Liver (tissue), 9 donors: ENCODE measurements around the gene SMIM26. TPM values are rescaled to one million over a fixed set of nuclear protein-coding genes. Genes with fewer than 3 reads are reported as not detected.
A peak's percentile ranks its signal among the peaks of the same experiment; 100 is the strongest.

Experiments
- DNase-seq: peaks from one replicate; pipeline ENCODE4 v3.0.0-alpha.2; 2017; ENCODE audit warnings: low spot score
- H3K27ac ChIP-seq, 2 donors: one replicate each; pipeline ENCODE4 v1.7.0; 2013; ENCODE audit warnings: inconsistent platforms in 2 of 2, low read length in 2 of 2, control low read depth in 1 of 2, low read depth in 1 of 2, mild to moderate bottlenecking in 1 of 2
- H3K27me3 ChIP-seq, 4 donors: one replicate each; pipeline versions ENCODE4 v1.6.1 to v1.7.0; 2013; ENCODE audit warnings: low read length in 3 of 4, inconsistent platforms in 1 of 4, mild to moderate bottlenecking in 1 of 4, moderate library complexity in 1 of 4; ENCODE audit not compliant: control insufficient read depth in 4 of 4, insufficient read depth in 4 of 4
- H3K36me3 ChIP-seq, 4 donors: one replicate each; pipeline versions ENCODE4 v1.6.1 to v1.7.0; 2013; ENCODE audit warnings: low read length in 3 of 4, mild to moderate bottlenecking in 3 of 4, low read depth in 1 of 4, moderate library complexity in 1 of 4; ENCODE audit not compliant: control insufficient read depth in 4 of 4, insufficient read depth in 3 of 4
- H3K4me1 ChIP-seq, 4 donors: one replicate each; pipeline versions ENCODE4 v1.6.1 to v1.7.0; 2013; ENCODE audit warnings: low read length in 3 of 4, mild to moderate bottlenecking in 3 of 4, moderate library complexity in 1 of 4; ENCODE audit not compliant: control insufficient read depth in 4 of 4, insufficient read depth in 4 of 4
- H3K4me3 ChIP-seq, 3 donors: one replicate each; pipeline versions ENCODE4 v1.6.1 to v1.7.0; 2013; ENCODE audit warnings: low read length in 3 of 3, control low read depth in 1 of 3, low read depth in 1 of 3, mild to moderate bottlenecking in 1 of 3
- H3K9ac ChIP-seq, 2 donors: one replicate each; pipeline ENCODE4 v1.7.0; 2013; ENCODE audit warnings: low read length in 2 of 2, mild to moderate bottlenecking in 2 of 2, moderate library complexity in 2 of 2, control low read depth in 1 of 2, low read depth in 1 of 2
- H3K9me3 ChIP-seq, 4 donors: one replicate each; pipeline versions ENCODE4 v1.6.1 to v1.7.0; 2013; ENCODE audit warnings: low read length in 3 of 4; ENCODE audit not compliant: control insufficient read depth in 4 of 4
- FOXA2 ChIP-seq: IDR thresholded peaks from 2 replicates; pipeline ENCODE4 v1.6.1; 2016; ENCODE audit warnings: antibody characterized with exemption
- HNF4G ChIP-seq: IDR thresholded peaks from 2 replicates; pipeline ENCODE4 v1.6.1; 2016; ENCODE audit warnings: antibody characterized with exemption
- JUND ChIP-seq, 2 donors: IDR thresholded peaks; 2 replicates each; pipeline ENCODE4 v1.6.1; 2016; ENCODE audit warnings: antibody characterized with exemption in 2 of 2
- NR2F2 ChIP-seq: IDR thresholded peaks from 2 replicates; pipeline ENCODE4 v1.6.1; 2016; ENCODE audit warnings: antibody characterized with exemption
- RAD21 ChIP-seq, 2 donors: IDR thresholded peaks; 2 replicates each; pipeline ENCODE4 v1.6.1; 2016; ENCODE audit warnings: antibody characterized with exemption in 2 of 2, mild to moderate bottlenecking in 2 of 2
- SP1 ChIP-seq: IDR thresholded peaks from 2 replicates; pipeline ENCODE4 v1.6.1; 2018; ENCODE audit warnings: antibody characterized with exemption, mild to moderate bottlenecking
- TAF1 ChIP-seq: conservative IDR thresholded peaks from 2 replicates; pipeline ENCODE4 v1.6.1; 2016; ENCODE audit warnings: antibody characterized with exemption, mild to moderate bottlenecking
- WGBS: extraction: QIAGEN DNeasy Blood & Tissue Kit; methylation state at CpG from one replicate; pipeline ENCODE4 v1.1.7; 2013; 5-methylcytosine and 5-hydroxymethylcytosine counted together
- polyA plus RNA-seq, 2 donors: library from polyadenylated mRNA; stranded (reverse) in 1 of 2; unstranded in 1 of 2; fragments of 200-250 nt in 1 of 2; fragments of >200 nt in 1 of 2; fragmentation: Nextera tagmentation in 1 of 2; extraction: Ambion mirVana in 1 of 2; gene quantifications; one replicate each; pipeline versions ENCODE4 v1.2.1 to v1.2.3, GENCODE V29; 2013 to 2015
- total RNA-seq, 2 donors: library from RNA; depleted of rRNA; stranded (reverse); fragments of >200 nt; gene quantifications; one replicate each; pipeline ENCODE4 v1.2.3, GENCODE V29; 2014
- TF ChIP-seq, protein P1 (sequence below): fragments of 150-350 bp; IDR thresholded peaks from 2 replicates; pipeline ENCODE4 v1.5.1; 2017; ENCODE audit warnings: improper control_type of control experiment, low read depth, low read length; ENCODE audit not compliant: missing input control
- TF ChIP-seq, protein P2 (sequence below): IDR thresholded peaks from 2 replicates; pipeline ENCODE4 v1.6.1; 2016; ENCODE audit warnings: antibody characterized with exemption
- TF ChIP-seq, protein P3 (sequence below): IDR thresholded peaks from 2 replicates; pipeline ENCODE4 v1.6.1; 2016; ENCODE audit warnings: antibody characterized with exemption
- TF ChIP-seq, protein P4 (sequence below): IDR thresholded peaks from 2 replicates; pipeline ENCODE4 v1.6.1; 2016; ENCODE audit warnings: antibody characterized with exemption, mild to moderate bottlenecking
- donor health status: healthy.
- donor health status: healthy.
- donor health status: healthy.
- donor health status: healthy.
- donor health status: healthy.

SMIM26 gene
- total and polyA plus RNA-seq, 4 donors = 37.4 to 142 (median 54.5) TPM

DNA sequence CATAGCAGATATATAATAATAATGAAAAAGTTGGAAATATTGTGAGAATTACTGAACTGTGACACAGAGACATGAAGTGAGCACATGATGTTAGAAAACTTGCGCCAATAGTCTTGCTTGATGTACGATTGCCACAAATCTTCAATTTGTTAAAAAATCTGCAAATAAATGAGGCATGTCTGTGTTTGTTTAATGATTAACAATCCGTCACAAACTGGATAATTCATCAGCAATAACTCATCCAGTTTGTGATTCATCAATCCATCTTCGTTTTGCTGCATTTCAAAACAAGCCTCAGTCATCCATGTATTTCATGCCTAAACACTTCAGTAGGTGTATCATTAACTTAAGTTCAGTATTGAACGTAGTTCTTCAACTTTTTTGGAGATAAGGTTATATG lies 25.5 kb upstream of the SMIM26 start:
- Histone ChIP-seq H3K9me3 (no peaks in the 10 kb centered on the region), H3K4me3 (no peak overlapping the region), H3K9ac (no peak overlapping the region), H3K36me3 (peaks cover 11 to 39% (median 30%) of the 10 kb centered on the region in 4 donors), H3K27ac (no peak overlapping the region), H3K27me3 (no peaks in the 10 kb centered on the region), H3K4me1 (peaks cover 5 to 19% (median 12%) of the 10 kb centered on the region in 4 donors)
- 63% methylated on average over 5 of the region's 5 CpGs for WGBS
- no peak for DNase-seq
- TF ChIP-seq, protein P1, sequence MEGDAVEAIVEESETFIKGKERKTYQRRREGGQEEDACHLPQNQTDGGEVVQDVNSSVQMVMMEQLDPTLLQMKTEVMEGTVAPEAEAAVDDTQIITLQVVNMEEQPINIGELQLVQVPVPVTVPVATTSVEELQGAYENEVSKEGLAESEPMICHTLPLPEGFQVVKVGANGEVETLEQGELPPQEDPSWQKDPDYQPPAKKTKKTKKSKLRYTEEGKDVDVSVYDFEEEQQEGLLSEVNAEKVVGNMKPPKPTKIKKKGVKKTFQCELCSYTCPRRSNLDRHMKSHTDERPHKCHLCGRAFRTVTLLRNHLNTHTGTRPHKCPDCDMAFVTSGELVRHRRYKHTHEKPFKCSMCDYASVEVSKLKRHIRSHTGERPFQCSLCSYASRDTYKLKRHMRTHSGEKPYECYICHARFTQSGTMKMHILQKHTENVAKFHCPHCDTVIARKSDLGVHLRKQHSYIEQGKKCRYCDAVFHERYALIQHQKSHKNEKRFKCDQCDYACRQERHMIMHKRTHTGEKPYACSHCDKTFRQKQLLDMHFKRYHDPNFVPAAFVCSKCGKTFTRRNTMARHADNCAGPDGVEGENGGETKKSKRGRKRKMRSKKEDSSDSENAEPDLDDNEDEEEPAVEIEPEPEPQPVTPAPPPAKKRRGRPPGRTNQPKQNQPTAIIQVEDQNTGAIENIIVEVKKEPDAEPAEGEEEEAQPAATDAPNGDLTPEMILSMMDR = no peak
- TF ChIP-seq RAD21 (IDR thresholded peaks at IDR 0.05) (no peak), TAF1 (no peak), JUND (IDR thresholded peaks at IDR 0.05) (no peak), NR2F2 (no peak)
- TF ChIP-seq, protein P2, sequence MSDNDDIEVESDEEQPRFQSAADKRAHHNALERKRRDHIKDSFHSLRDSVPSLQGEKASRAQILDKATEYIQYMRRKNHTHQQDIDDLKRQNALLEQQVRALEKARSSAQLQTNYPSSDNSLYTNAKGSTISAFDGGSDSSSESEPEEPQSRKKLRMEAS = no peak
- TF ChIP-seq, protein P3, sequence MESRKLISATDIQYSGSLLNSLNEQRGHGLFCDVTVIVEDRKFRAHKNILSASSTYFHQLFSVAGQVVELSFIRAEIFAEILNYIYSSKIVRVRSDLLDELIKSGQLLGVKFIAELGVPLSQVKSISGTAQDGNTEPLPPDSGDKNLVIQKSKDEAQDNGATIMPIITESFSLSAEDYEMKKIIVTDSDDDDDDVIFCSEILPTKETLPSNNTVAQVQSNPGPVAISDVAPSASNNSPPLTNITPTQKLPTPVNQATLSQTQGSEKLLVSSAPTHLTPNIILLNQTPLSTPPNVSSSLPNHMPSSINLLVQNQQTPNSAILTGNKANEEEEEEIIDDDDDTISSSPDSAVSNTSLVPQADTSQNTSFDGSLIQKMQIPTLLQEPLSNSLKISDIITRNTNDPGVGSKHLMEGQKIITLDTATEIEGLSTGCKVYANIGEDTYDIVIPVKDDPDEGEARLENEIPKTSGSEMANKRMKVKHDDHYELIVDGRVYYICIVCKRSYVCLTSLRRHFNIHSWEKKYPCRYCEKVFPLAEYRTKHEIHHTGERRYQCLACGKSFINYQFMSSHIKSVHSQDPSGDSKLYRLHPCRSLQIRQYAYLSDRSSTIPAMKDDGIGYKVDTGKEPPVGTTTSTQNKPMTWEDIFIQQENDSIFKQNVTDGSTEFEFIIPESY = no peak
- TF ChIP-seq, protein P4, sequence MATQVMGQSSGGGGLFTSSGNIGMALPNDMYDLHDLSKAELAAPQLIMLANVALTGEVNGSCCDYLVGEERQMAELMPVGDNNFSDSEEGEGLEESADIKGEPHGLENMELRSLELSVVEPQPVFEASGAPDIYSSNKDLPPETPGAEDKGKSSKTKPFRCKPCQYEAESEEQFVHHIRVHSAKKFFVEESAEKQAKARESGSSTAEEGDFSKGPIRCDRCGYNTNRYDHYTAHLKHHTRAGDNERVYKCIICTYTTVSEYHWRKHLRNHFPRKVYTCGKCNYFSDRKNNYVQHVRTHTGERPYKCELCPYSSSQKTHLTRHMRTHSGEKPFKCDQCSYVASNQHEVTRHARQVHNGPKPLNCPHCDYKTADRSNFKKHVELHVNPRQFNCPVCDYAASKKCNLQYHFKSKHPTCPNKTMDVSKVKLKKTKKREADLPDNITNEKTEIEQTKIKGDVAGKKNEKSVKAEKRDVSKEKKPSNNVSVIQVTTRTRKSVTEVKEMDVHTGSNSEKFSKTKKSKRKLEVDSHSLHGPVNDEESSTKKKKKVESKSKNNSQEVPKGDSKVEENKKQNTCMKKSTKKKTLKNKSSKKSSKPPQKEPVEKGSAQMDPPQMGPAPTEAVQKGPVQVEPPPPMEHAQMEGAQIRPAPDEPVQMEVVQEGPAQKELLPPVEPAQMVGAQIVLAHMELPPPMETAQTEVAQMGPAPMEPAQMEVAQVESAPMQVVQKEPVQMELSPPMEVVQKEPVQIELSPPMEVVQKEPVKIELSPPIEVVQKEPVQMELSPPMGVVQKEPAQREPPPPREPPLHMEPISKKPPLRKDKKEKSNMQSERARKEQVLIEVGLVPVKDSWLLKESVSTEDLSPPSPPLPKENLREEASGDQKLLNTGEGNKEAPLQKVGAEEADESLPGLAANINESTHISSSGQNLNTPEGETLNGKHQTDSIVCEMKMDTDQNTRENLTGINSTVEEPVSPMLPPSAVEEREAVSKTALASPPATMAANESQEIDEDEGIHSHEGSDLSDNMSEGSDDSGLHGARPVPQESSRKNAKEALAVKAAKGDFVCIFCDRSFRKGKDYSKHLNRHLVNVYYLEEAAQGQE = no peak

DNA sequence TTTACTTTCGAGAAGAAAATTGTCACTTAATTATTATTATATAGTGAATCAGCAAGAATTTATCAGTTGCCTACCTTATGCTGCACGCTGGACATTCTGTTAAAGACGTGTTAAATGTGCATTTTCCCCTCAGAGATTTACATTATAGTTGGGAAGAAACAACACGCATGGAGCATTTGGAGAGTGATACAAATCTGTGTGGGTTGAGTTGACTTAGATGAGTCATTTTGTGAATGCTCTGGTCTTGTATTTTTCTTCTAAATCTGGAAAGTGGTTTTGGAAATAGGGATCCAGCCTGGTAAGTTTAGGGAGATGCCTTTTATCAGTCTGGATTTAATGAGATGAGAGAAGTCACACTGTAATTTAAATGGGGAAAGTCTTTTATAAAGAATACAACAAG lies 24.0 kb upstream of the SMIM26 start:
- Histone ChIP-seq H3K9ac (no peak overlapping the region), H3K9me3 (no peaks in the 10 kb centered on the region), H3K36me3 (peaks cover 10 to 43% (median 36%) of the 10 kb centered on the region in 4 donors), H3K4me1 (peaks cover 5 to 19% (median 12%) of the 10 kb centered on the region in 4 donors), H3K27ac (peak overlapping the region; percentile 65 to 70), H3K4me3 (no peak overlapping the region), H3K27me3 (no peaks in the 10 kb centered on the region)
- TF ChIP-seq SP1 = no peak
- no peak for TF ChIP-seq TAF1
- no peak for TF ChIP-seq HNF4G
- TF ChIP-seq, protein P1 = no peak
- TF ChIP-seq, protein P4 = no peak
- TF ChIP-seq, protein P2 = no peak
- TF ChIP-seq FOXA2 = no peak
- WGBS = 94% methylated on average over 4 of the region's 4 CpGs
- no peak for DNase-seq
